ENCODE results near the gene PIEZO1. TPM values are rescaled to one million over a fixed set of nuclear protein-coding genes. Genes with fewer than 3 reads are reported as not detected.
A peak's percentile ranks its signal among the peaks of the same experiment; 100 is the strongest.

Gene PIEZO1
- total RNA-seq, 1 donor from 2014 or later, result 92.7 TPM

GRCh38 chr16:88766975-88767374 is 18.0 kb downstream of the PIEZO1 start:
- no peak for DNase-seq

GRCh38 chr16:88764913-88765349 is 20.1 kb downstream of the PIEZO1 start:
- DNase-seq, result no peak

DNA sequence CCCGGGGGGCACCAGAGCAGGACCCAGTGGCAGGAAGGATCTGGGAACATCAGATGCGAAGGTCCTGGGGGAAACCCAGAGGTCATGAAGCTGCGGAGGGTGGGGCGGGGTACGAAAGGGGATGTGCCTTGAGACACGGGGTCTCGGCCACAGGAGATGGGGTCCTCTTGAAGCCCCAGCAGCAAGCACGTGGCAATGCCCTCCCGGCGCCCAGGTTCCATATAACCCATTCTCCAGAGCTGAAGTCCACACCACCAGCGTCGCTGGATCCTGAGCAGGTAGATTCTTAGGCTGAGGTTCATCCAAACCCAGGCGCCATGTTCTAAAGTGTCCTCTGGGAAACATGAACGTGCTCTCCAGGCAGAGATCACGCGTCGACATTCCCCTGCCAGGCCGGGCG is 20.9 kb downstream of the PIEZO1 start:
- no peak for DNase-seq

DNA sequence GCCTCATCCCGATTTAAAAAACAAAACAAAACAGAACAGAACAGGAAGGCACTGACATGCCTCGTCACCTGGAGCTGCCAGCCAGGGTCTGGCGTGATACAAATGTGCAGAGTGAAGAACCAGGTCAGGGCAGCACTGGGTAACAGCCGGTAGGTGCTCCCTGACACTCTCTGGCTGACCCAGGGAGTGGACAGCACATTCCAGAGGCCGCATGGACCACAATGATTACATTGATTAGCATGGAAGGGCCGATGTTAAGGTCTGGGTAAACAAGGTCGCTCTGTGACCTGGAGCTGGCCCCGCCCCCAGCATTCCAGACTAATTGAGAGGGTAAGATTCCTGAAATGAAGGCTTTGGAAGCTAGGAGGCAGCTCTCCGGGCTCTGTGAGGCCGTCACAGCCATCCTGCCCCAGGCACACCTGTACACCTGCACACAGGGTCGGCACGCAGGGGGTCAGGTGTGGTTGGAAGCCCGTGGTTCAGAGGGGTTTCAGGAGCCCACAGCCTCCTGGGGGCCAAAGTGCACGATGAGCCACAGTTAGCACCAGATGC is 21.4 kb downstream of the PIEZO1 start:
- DNase-seq, result no peak

- DNase-seq, result no peak
These were observed 22.1 kb downstream of the PIEZO1 start for GRCh38 chr16:88762941-88763340.

DNA sequence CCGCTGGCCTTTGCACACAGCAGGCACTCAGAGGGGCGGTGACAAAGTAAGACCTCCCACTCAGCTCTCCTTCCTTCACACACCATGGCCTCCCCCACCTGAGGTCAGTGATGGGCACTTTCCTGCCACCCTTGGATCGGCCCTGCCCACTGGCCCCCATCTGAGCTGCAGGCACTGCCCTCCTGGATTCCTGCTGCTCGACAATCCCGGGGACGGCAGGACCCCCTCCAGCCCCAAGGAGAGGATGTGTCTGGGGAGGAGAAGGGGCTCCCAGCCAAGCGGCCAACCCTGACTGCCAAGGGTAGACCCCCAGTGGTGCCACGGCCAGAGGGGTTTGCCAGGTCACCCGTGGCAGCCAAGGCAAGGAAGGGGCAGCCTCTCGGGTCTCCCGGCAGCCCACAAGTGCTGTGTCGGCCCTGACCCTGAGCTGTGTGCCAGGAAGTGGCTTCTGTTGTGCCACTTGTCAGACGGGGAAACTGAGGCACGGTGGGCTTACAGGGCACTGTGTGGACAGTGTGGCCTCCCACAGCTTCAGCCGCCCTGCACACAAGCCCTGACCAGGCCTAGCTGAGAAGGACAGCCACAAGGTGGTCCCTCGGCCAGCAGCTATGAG is 22.7 kb downstream of the PIEZO1 start:
- no peak for DNase-seq

DNA sequence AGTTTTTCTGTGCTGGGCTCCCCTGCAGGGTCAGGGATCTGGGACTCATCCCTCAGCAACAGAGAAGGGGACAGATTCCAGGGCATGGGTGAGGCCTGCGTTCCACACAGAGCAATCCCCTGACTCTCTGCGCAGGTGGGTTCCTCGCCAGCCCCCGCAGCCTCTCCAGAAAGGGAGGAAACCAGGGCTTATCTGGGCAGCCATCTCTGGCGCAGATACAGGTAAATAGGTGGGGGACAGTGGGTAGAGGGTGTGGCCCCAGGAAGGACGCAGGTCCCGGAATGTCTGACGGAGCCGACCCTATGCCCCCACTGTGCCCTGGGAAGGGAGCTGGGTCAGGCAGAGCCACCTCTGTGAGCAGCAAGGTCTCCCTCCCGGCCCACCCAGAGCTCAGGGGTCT is 23.2 kb downstream of the PIEZO1 start:
- DNase-seq, result no peak

- DNase-seq, result no peak
These were observed 23.9 kb downstream of the PIEZO1 start for GRCh38 chr16:88761143-88761534.

GRCh38 chr16:88760424-88761142 is 24.4 kb downstream of the PIEZO1 start:
- no peak for DNase-seq

DNA sequence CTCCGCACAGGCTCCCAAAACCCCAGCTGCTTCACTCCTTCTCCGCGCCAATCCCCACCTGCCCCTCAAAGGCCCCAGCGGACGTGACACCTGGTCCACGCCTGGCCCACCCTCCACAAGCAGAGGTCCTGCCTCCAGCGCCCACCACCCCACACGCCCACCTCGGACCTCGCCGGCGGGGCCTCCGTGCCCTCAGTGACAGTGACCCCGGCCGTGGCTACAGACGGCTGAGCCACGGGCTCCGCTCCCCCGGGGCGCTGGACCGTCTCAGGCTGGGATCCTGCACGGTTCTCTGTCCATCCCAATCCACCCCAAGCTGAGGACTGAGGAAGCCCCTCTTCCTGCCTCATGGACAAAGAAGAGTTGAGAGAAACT is 25.1 kb downstream of the PIEZO1 start:
- DNase-seq, result no peak

- DNase-seq, result peak; percentile 63
These were observed 25.6 kb downstream of the PIEZO1 start for GRCh38 chr16:88759245-88759975.

DNA sequence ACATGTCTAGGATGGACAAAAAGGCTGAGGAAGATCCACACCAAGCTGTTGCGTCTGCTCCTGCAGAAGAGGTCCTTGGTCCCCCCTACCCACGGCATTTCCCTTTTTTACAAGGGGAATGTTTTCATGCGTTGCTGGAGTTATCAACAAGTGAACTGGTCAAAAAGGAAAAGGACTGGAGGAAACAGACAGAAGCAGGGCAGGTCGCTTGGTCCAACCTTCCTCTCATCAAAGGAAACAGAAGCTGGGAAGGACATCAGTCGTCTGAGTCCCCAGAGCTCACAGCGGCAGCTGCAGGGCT is 26.1 kb downstream of the PIEZO1 start:
- DNase-seq, result no peak

GRCh38 chr16:88758227-88758943 is 26.6 kb downstream of the PIEZO1 start:
- DNase-seq, result no peak

DNA sequence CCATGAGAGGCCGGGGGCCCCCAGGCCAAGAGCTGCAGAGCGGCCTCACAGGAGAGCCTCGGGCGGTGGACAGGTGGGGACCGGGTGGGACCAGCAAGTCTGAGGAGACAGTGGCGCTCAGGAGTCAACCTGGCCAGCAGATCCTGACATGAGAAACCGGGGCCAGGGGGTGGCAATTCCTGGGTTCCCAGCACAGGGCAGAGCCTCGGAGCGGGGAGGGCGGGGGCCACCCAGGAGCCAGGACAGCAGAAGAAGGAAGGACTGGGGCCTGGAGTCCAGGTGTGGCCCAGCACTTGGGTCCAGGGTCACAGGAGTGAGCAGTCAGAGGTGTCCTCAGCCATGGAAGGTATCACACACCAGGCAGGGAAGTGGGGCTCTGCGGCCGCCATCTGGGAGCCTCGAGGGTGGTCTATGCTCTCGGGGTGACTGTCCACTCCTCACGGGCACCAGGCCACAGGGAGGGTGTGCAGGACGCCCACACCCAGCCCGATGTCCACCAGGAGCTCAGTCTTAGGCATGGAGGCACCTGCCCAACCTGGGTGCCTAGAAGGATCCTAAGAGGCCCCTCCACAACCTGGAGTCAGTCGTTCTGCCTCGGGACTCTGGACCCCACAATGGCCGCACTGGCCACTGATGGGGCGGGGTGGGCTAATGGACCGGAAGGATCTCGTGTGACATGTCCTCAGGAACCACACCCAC is 29.1 kb downstream of the PIEZO1 start:
- DNase-seq, result no peak

- peak; percentile 48 for DNase-seq
These were observed 29.9 kb downstream of the PIEZO1 start for GRCh38 chr16:88754912-88755744.

DNA sequence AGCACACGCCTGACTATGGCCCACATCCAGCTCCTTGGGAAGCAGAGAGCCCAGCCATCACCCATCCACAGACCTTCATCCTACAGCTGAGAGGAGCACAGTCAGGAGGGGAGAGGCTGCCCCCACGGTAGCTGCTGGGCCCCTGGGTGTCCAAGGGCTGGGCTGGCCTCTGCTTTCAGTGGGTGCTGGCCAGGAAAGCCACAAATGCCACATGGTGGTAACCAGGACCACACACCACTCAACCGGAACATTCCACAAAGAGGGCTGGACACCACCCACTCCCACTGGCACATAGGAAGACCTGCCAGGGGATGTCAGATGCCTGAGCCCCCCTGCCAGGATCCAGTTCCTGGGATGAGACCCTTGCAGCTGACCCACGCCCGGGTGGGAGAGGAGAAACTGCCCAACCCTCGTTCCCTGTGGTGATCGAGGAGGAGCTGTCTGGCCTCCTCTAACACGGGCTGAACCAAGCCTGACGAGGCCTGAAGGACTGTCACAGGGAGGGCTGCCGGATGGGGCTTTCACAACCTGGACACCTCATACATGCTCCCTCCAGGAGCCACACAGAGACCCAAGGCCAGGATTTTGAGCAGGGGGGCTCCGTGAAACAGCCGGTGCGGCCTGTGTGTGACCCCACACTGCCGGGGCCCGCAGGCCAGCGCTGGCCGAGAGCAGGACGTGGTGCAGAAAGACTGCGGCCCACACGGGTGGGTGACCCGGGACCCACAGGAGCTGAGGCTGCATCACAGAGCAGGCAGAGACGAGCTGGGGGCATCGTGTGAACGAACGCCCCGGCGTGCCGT is 30.7 kb downstream of the PIEZO1 start:
- DNase-seq, result no peak

DNA sequence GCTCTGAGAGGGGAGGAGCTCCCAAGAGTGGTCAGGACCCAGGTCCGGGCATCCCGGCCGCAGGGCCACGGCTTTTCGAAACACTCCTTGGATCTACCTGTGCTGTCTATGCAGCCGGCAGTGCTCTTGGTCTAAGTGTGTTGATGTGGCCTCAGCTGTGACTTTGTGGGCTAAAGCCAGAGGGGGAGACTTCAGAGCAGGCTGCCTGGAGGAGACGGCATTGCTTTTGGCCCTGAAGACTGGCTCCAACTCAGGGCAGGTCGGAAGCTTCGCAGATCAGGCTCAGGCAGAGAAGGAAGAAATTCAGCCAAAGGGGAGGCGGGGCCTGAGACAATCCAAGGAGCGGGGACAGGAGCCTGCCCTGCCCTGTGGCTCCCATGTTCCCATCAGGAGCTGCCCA is 31.4 kb downstream of the PIEZO1 start:
- DNase-seq, result no peak

DNA sequence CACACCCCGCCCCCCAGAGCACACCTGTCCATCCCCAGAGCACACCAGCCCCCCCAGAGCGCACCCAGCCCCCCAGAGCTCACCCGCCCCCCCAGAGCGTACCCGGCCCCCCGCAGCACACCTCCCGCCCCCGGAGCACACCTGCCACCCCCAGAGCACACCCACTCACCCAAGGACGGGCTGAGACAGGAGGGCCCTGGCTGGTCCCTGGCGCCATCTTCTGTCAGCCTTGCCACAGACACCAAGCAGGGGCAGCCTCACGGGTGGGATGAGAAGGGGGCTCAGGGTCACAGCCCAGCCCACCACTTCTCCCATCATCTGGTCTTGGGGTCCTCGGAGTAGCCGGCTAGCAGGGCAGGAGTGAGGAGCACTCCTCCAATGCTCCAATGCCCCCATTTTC is 31.8 kb downstream of the PIEZO1 start:
- no peak for DNase-seq

GRCh38 chr16:88752386-88753002 is 32.5 kb downstream of the PIEZO1 start:
- no peak for DNase-seq

DNA sequence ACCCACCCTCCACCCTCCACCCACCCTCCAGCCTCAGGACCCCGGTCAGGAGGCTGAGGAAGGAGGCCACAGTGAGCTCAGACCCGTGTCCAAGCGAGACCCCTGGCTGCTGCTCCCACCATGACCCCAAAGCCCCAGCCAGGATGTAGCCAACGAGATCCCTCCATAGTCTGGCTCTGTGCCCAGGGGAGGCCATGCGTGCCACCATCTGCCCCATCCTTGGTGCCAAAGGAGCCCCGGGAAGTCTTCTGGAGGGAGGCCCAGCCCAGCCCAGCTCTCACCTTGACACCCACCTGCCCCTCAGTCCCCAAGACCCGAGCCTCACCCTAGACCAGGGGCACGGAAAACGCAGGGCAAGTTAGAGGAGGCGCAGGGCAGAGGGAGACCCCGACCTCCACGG is 34.2 kb downstream of the PIEZO1 start:
- DNase-seq, result no peak
